Breast epithelium (tissue), 3 donors: ENCODE results near the gene ZFHX3.
"Not testable (repeated sequence)": the region's sequence is repeated elsewhere in the genome, so short reads cannot be mapped to it uniquely, and the experiment has no call there.

ENCODE experiments used
- POLR2AphosphoS5 ChIP-seq, 3 donors: sonication (generic); formaldehyde crosslinking; IDR thresholded peaks; one replicate each; pipeline ENCODE4 v1.6.1; 2017; ENCODE audit warnings: antibody characterized with exemption in 3 of 3
- TF ChIP-seq, protein P1 (sequence below), 3 donors: fragments of 450-650 bp; IDR thresholded peaks; one replicate each; pipeline ENCODE4 v1.5.1; 2016 to 2017; ENCODE audit warnings: antibody characterized with exemption in 3 of 3, mild to moderate bottlenecking in 3 of 3, moderate library complexity in 3 of 3

DNA sequence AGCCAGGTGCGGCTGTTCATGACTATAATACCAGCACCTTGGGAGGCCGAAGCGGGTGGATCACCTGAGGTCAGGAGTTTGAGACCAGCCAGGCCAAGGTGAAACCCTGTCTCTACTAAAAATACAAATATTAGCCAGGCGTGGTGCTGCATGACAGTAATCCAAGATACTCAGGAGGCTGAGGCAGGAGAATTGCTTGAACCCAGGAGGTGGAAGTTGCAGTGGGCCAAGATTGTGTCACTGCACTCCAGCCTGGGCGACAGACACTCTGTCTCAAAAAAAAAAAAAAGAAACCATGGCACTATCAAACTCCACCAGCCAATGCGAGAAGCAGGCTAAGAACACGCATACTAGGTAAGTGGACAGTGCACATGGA lies 58.7 kb downstream of the ZFHX3 start:
- TF ChIP-seq, protein P1, sequence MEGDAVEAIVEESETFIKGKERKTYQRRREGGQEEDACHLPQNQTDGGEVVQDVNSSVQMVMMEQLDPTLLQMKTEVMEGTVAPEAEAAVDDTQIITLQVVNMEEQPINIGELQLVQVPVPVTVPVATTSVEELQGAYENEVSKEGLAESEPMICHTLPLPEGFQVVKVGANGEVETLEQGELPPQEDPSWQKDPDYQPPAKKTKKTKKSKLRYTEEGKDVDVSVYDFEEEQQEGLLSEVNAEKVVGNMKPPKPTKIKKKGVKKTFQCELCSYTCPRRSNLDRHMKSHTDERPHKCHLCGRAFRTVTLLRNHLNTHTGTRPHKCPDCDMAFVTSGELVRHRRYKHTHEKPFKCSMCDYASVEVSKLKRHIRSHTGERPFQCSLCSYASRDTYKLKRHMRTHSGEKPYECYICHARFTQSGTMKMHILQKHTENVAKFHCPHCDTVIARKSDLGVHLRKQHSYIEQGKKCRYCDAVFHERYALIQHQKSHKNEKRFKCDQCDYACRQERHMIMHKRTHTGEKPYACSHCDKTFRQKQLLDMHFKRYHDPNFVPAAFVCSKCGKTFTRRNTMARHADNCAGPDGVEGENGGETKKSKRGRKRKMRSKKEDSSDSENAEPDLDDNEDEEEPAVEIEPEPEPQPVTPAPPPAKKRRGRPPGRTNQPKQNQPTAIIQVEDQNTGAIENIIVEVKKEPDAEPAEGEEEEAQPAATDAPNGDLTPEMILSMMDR (IDR thresholded peaks at IDR 0.05), result not testable (repeated sequence)
- TF ChIP-seq POLR2AphosphoS5 (IDR thresholded peaks at IDR 0.05), result not testable (repeated sequence)
